Anterior cingulate cortex (tissue), 58 donors: ENCODE measurements around the gene PURA.

Experiments
- DNase-seq, 58 donors: peaks; one replicate each; lab custom pipeline; 2025; lab: John Stamatoyannopoulos, UW

The PURA gene

DNA sequence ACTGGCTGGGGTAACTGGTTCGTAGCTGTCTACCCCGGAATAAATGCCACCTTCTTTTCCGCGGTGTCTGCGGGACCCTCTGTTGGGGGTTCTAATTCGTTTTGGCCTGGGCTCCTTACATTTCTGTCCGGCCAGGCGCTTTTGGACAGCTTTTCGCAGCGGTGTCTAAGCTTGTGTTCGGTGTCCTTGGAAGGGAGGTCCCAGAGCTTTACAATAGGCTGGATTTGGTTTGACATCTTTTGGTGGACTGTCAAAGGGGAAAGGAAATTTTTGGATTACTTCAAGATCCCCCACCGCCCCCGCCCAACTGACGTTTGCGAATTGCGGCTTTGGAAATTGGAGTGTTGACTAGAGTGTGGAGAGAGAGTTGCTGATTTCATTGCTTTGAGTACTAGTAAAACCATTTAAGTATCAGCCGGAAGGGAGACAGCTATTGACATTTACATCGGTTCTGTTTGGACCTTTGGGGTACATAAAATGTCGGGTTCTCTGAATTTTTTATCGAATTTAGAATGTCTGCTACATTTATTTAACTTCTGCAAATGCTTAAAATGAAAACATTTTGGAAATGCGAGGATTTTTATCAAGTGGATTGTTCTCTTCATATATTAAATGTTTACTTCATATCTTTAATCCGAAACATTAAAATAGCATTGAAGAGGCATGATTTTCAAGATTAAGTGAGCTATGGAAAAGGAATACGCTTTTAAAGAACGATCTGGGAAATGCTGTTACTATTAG lies 4.7 kb upstream of the PURA start:
- DNase-seq = peak in 13 of 58 donors; percentile 9 to 47 (median 14)

DNA sequence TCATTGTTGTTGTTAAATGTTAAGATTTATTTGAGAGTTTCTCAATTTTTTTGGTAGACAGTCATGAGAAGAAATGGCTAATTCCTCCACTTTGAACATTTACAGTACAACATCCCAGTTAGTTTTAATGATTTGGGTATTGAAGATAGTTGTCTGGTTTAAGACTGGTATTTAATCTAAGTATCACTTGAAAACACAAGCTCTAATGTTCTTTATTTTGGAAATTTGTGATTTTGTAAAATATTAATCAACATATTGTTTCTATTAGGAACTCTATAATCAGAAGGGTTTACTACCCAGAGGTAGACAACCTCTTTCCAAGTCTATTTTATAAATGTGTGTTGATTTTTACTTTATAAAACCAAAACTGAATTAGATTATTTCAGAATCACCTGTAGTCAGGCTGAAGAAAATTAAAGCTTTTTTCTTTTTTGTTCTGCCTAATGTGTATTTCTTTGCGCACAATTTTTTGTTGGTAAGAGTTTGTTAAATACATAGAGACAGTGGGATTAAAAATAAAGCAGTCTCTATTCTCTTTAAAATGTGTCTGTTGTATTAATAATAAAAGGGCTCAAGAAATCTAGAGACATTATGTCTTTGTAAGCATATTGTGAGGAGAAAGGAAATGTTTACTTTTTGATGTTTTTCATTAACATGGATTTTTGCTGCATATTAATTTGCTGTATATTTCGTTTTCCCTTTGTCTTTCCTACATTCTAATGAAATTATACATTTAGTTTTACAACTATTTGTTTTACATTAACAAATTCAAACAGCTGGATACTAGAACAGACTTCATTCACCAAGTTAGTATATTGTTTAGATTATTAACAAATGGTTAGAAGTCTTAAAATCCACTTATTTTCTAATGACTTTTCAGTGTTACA lies 3.9 kb upstream of the PURA start:
- no peak for DNase-seq

DNA sequence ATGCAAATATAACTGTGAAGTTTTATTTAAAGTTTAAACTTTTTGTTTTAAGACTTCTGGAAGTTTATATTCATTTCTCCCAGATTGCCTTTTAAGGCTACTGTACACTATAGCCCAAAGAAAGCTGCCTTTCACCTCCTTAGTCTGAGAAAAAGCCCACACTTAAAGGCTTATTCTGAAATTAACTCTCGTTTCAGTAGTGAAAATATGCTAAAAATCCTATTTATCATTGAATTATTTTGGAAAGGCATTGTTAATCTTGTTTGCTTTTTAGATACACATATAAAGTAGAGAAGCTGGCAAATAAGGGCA lies 3.3 kb upstream of the PURA start:
- DNase-seq = no peak

DNA sequence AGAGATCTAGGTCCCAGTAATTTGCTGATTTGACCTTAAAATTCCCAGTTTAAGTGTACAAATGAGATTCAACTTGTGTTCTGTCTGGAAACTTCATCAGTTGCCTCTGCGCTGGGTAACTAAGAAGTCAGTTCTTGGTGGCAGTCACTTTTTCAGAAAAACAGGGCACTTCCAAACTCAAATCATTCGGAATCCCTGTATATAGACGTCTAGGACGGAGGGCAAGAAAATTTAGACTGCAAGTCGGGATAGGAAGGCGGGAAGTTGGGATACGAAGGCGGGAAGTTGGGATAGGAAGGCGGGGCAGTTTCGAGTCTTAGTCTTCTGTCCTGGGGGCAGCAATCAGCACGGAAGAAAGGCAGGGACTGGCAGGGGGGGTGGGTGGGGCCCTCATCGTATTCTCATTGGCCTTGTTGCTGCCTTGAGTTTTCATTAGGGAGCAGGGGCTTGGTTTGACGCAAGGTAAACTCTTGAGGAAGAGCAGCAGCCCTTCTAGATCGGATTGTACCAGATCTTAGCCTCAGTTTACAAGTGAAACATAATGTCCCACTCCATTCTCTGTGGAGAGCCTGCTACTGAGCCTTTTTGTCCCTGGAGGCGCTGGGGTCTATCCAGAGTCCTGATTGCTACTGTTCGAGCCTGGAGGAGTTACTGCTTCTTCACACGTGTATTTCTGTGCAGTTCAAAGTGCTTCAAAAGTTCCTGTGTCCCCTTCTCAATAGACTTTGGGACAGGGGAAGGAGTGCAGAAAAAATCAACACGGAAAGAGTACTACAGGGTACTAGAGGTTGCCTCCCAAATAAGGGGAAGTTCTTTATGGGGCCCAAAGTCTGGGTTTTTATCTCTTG lies 2.7 kb upstream of the PURA start:
- no peak for DNase-seq

GRCh38 chr5:140111859-140112551 lies 1.9 kb upstream of the PURA start:
- DNase-seq = no peak

GRCh38 chr5:140112685-140113179 lies 1.2 kb upstream of the PURA start:
- DNase-seq = peak in 1 of 58 donors; percentile 20

DNA sequence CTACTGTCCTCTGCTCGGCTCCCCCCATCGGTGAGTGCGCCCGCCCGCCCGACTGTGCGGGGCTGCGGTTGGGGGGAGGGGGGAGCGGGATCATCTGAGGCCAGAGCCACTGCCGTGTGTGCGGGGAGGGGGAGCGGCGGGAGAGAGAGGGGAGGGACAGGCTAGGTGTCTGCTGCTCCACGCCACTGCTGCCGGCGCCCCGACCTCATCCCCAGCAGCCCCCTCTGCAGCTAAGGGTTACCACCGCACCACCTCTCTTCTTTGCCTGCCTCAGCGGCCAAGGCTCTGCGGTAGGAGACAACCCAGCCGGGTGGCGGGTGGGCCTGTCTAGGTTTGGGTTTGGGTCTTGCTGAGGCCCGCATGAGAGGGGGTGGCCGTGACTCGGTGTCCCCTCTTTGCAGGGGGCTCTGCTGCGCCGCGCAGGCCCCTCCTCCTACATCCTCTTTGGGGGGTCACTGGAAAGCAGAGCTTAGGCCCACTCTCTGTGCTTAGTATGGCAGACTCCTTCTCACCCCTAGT lies 670 bp upstream of the PURA start:
- DNase-seq = peak in 17 of 58 donors; percentile 9 to 56 (median 33)

- DNase-seq = peak in 36 of 58 donors; percentile 18 to 74 (median 52)
These were observed 654 bp downstream of the PURA start for GRCh38 chr5:140114341-140115185.

DNA sequence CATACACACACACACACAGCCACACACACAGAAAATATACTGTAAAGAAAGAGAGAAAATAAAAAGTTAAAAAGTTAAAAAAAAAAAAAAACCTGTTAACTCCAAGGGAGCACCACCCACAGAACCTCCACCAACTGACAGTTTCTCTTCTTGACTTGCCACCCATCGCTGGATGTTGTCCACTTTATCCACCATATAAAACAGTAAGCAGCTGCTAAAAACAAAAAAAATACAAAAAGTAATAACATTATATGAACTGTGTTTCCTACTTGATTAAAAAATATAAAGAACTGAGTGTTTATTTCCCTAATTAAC lies 1.2 kb downstream of the PURA start:
- no peak for DNase-seq

- DNase-seq = no peak
These were observed 2.8 kb downstream of the PURA start for GRCh38 chr5:140116716-140117115.

DNA sequence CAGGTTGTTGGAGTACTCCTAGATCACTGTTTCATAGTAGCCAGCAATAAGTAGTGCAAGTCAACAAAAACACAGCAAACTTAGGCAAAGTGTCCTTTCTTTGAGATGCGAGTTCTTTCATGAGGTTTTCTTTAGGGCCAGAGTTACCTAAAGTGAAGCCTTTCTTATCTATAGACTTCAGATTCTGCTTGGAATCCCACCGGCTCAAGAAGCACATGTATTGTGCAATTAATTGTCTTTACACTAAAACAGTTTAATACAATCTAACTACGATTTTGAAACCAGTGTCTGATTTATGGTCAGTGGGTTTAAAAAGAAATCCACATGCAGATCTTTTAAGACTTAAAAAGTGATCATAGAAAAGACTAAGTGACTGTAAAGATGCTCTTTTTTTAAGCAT lies 3.6 kb downstream of the PURA start:
- no peak for DNase-seq

GRCh38 chr5:140118302-140118936 lies 4.5 kb downstream of the PURA start:
- no peak for DNase-seq

DNA sequence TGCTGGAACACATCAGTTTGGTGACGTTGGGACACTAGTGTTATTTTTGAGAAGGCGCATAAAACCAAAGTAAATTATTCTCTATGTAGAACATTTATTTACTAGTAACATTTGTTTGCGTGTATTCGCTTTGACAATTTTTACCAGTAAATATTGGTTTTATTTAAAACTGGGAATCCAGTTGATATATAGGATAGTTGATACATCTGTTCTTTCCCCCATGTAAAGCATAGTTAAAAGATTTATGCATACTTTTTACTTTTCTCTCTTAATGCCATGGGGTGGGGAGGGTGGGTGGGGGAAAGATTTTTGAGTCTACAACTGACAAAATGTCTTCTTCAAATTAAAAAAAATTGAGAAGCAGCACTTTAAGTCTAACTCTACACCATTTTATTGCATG lies 11.7 kb downstream of the PURA start, which contains the start of gene IGIP:
Gene IGIP, plus strand, starts transcription at position 301 of the 400 bp plus-strand sequence. CDS start 2,540 bp downstream, outside the sequence.
- DNase-seq = no peak

DNA sequence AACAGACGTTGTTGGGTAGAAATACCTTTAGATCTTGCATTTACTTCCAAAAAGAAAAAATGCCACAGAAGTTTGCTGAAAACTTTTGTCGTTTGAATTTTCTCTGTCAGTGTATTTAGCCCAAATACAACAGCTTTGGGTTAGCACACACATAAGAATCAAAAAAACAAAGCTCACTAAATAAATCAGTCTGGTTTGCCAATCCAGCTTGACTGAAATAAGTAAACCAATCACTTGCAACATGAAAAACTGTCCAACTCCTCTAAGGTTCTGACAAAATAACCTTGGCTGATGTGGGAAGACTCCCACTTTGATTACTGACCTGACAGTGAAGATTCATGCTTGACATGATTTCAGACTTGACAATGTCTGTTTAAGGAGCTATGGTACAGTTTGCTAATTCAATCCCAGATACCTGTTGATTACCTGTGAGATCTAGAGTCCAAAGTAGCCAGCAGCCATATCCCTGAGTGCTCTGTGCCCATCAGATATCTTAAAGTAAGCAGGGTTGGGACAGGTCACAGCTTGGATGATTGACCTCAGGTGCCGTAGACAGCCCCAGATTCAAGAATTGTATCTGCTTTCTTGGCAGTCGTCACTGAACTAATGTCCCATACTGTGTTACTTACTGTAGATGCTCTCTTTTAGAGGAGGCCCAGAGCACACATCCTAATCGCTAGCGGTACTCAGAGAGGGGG lies 12.6 kb downstream of the PURA start:
- DNase-seq = no peak

DNA sequence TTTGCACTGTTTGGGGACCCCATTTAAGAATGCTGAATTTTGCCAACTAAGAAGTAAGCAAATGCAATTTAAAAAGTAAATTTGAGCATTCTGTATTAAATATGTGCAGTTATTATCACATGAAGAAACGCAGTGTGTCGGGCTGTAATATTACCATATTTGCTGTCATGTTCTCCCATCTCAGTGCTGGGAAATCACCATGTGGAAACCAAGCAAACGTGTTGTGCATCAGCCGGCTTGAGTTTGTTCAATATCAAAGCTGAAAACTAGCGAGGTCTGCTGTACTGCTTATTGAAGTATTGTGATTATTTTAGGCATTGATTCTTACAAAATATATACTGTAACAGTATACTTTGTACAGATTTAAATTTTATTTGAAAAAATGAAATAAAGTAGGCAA lies 14.5 kb downstream of the PURA start:
- DNase-seq = no peak

DNA sequence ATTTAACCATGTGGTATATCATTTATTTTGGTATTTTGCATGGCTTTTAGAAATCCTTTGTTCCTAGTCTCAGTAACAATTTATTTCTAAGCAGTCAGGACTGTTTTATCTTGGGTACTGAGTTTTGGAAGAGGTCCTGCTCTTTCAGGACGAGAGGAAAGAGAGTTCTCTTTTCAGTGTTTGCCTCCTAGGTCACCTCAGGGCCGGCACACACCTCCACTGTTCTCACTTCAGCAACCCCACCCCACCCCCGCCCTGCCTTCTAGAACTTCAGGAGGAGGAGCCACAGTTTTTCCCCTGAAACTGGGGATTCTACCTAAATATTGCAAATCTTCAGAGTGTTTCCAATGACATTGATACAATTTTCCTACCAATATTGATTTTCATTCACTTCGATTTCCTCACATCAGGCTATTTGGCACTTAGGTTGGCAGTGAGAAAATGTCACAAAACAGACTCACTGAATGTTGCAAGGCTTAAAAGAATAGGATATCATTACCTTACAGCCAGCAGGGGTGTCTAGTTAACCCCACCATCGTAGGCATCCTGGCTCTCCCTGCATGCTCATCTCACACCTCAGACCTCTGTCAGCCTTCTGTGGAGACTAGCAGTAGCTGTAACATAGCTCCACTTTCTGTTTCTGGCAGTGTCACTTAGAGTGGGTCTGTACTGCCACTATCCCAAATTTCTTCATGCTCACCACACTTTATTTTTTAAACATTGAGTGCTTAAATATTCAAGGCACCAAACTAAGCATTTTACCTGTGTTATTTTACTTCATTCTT lies 17.2 kb downstream of the PURA start:
- DNase-seq = no peak

- DNase-seq = no peak
These were observed 18.1 kb downstream of the PURA start for GRCh38 chr5:140131967-140132409.
